H1 (cell line): ENCODE data around the gene HRH4.

Experiments used
- EZH2 ChIP-seq: fragments of 200-600 bp; sonication (generic); IDR thresholded peaks from 2 replicates; pipeline ENCODE4 v1.7.1; 2012; ENCODE audit warnings: low read depth, mild to moderate bottlenecking, moderate library complexity, low read length, inconsistent platforms; ENCODE audit not compliant: severe bottlenecking
- GABPA ChIP-seq: IDR thresholded peaks from 2 replicates; pipeline ENCODE4 v1.6.1; 2011; ENCODE audit warnings: mild to moderate bottlenecking, low read length, moderate library complexity, borderline replicate concordance; ENCODE audit not compliant: insufficient read depth
- MAX ChIP-seq: IDR thresholded peaks from 2 replicates; pipeline ENCODE4 v1.6.1; 2012; ENCODE audit warnings: inconsistent platforms
- PHF8 ChIP-seq: fragments of 200-600 bp; sonication (generic); conservative IDR thresholded peaks from 2 replicates; pipeline ENCODE4 v1.7.1; 2012; ENCODE audit warnings: low read depth, mild to moderate bottlenecking, inconsistent platforms, low read length, moderate library complexity
- POLR2A ChIP-seq, 2 experiments: IDR thresholded peaks; 1 replicate in 1 of 2; 2 replicates in 1 of 2; pipeline ENCODE4 v1.6.1; 2011; ENCODE audit warnings: low read depth in 2 of 2, low read length in 2 of 2, mild to moderate bottlenecking in 2 of 2; ENCODE audit errors: control extremely low read depth in 1 of 2
- RBBP5 ChIP-seq: IDR thresholded peaks from 2 replicates; pipeline ENCODE4 v1.7.1; 2012; ENCODE audit warnings: low read depth, mild to moderate bottlenecking, inconsistent platforms, low read length, moderate library complexity, borderline replicate concordance
- SP1 ChIP-seq: IDR thresholded peaks from 2 replicates; pipeline ENCODE4 v1.6.1; 2011; ENCODE audit warnings: low read depth, low read length
- TF ChIP-seq, protein P1 (sequence below), 3 experiments: IDR thresholded peaks; 1 replicate in 2 of 3; 2 replicates in 1 of 3; pipeline versions ENCODE4 v1.5.1 to v1.6.1; 2011; ENCODE audit warnings: low read length in 3 of 3, mild to moderate bottlenecking in 3 of 3, inconsistent platforms in 2 of 3, low read depth in 1 of 3, moderate library complexity in 1 of 3; ENCODE audit not compliant: insufficient read depth in 1 of 3; ENCODE audit errors: control extremely low read depth in 1 of 3

DNA sequence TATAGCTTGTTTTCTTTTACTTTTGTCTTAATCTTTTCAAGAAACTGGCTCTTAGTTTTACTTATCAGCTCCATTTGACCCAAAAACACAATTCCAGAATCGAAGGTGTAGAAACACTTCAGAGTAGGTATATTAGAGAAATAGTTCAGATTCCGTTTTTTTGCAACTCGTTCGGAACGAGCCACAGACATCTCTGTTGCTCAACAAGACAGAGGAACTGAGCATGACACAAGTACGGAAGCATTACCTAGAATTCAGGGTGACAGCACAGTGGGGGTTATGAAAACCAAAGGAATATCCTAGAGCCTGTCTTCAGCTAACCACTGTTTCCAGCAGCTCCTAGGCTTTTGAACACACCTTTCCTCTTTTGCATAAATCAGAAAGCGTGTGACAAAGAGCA, 5.0 kb downstream of the HRH4 start:
- TF ChIP-seq, protein P1, sequence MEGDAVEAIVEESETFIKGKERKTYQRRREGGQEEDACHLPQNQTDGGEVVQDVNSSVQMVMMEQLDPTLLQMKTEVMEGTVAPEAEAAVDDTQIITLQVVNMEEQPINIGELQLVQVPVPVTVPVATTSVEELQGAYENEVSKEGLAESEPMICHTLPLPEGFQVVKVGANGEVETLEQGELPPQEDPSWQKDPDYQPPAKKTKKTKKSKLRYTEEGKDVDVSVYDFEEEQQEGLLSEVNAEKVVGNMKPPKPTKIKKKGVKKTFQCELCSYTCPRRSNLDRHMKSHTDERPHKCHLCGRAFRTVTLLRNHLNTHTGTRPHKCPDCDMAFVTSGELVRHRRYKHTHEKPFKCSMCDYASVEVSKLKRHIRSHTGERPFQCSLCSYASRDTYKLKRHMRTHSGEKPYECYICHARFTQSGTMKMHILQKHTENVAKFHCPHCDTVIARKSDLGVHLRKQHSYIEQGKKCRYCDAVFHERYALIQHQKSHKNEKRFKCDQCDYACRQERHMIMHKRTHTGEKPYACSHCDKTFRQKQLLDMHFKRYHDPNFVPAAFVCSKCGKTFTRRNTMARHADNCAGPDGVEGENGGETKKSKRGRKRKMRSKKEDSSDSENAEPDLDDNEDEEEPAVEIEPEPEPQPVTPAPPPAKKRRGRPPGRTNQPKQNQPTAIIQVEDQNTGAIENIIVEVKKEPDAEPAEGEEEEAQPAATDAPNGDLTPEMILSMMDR (IDR thresholded peaks at IDR 0.05; ENCODE audit: control extremely low read depth in 1 of 3, insufficient read depth in 1 of 3, low read depth in 1 of 3, low read length in 3 of 3): no peak
- TF ChIP-seq MAX: no peak
- TF ChIP-seq RBBP5: no peak
- no peak for TF ChIP-seq SP1
- TF ChIP-seq POLR2A (IDR thresholded peaks at IDR 0.05; ENCODE audit: control extremely low read depth in 1 of 2, low read depth in 2 of 2, low read length in 2 of 2): no peak
- TF ChIP-seq EZH2: no peak
- TF ChIP-seq PHF8: no peak
- no peak for TF ChIP-seq GABPA
